Trophoblast cell (in vitro differentiated cells and primary cell): Measurements from ENCODE around the gene TSFM.

Experiments used
- DNase-seq, 2 donors: peaks; one replicate each; pipeline ENCODE4 v3.0.0-alpha.2; 2016
- H2AFZ ChIP-seq: 2 replicates; pipeline ENCODE4 v1.6.1; 2013; ENCODE audit warnings: low read length, moderate library complexity, mild to moderate bottlenecking; ENCODE audit not compliant: insufficient read depth, poor library complexity
- H2AK5ac ChIP-seq: 2 replicates; pipeline ENCODE4 v1.6.1; 2013; ENCODE audit warnings: mild to moderate bottlenecking, low read length
- H2BK120ac ChIP-seq: 2 replicates; pipeline ENCODE4 v1.6.1; 2013; ENCODE audit warnings: low read length, mild to moderate bottlenecking, moderate library complexity; ENCODE audit not compliant: insufficient read depth, poor library complexity
- H2BK12ac ChIP-seq: 2 replicates; pipeline ENCODE4 v1.6.1; 2013; ENCODE audit warnings: mild to moderate bottlenecking, low read length, moderate library complexity
- H2BK5ac ChIP-seq: 2 replicates; pipeline ENCODE4 v1.6.1; 2013; ENCODE audit warnings: low read length, low read depth, moderate library complexity, mild to moderate bottlenecking; ENCODE audit not compliant: poor library complexity
- H3K14ac ChIP-seq: 2 replicates; pipeline ENCODE4 v1.6.1; 2013; ENCODE audit warnings: mild to moderate bottlenecking, low read length
- H3K18ac ChIP-seq: 2 replicates; pipeline ENCODE4 v1.6.1; 2013; ENCODE audit warnings: mild to moderate bottlenecking, low read length
- H3K23ac ChIP-seq: 2 replicates; pipeline ENCODE4 v1.6.1; 2013; ENCODE audit warnings: low read length
- H3K27ac ChIP-seq: 2 replicates; pipeline ENCODE4 v1.5.1; 2013; ENCODE audit warnings: low read depth, mild to moderate bottlenecking, inconsistent platforms, low read length, moderate library complexity
- H3K27me3 ChIP-seq: 2 replicates; pipeline ENCODE4 v1.6.1; 2013; ENCODE audit warnings: inconsistent platforms, mild to moderate bottlenecking, low read length, moderate library complexity; ENCODE audit not compliant: insufficient read depth
- H3K36me3 ChIP-seq, 2 experiments: 1 replicate in 1 of 2; 2 replicates in 1 of 2; pipeline ENCODE4 v1.6.1; 2013; ENCODE audit warnings: low read length in 2 of 2, mild to moderate bottlenecking in 2 of 2, moderate library complexity in 1 of 2; ENCODE audit not compliant: insufficient read depth in 2 of 2, control insufficient read depth in 1 of 2
- H3K4ac ChIP-seq: 2 replicates; pipeline ENCODE4 v1.6.1; 2013; ENCODE audit warnings: low read depth, mild to moderate bottlenecking, low read length, moderate library complexity
- H3K4me1 ChIP-seq, 2 experiments: 1 replicate in 1 of 2; 2 replicates in 1 of 2; pipeline ENCODE4 v1.6.1; 2013; ENCODE audit warnings: low read length in 2 of 2, mild to moderate bottlenecking in 2 of 2, moderate library complexity in 1 of 2; ENCODE audit not compliant: insufficient read depth in 2 of 2, control insufficient read depth in 1 of 2
- H3K4me2 ChIP-seq: 2 replicates; pipeline ENCODE4 v1.6.1; 2013; ENCODE audit warnings: inconsistent platforms, mild to moderate bottlenecking, low read length, moderate library complexity
- H3K4me3 ChIP-seq: 2 replicates; pipeline ENCODE4 v1.5.1; 2013; ENCODE audit warnings: mild to moderate bottlenecking, low read depth, low read length, inconsistent platforms
- H3K79me1 ChIP-seq: one replicate; pipeline ENCODE4 v1.6.1; 2013; ENCODE audit warnings: low read length
- H3K79me2 ChIP-seq: 2 replicates; pipeline ENCODE4 v1.6.1; 2013; ENCODE audit warnings: low read length, mild to moderate bottlenecking; ENCODE audit not compliant: control insufficient read depth, insufficient read depth, poor library complexity
- H3K9ac ChIP-seq: 2 replicates; pipeline ENCODE4 v1.6.1; 2013; ENCODE audit warnings: mild to moderate bottlenecking, low read length
- H3K9me3 ChIP-seq: 2 replicates; pipeline ENCODE4 v1.6.1; 2013; ENCODE audit warnings: low read depth, mild to moderate bottlenecking, control low read depth, inconsistent platforms, low read length; ENCODE audit not compliant: insufficient read depth
- H4K12ac ChIP-seq: 2 replicates; pipeline ENCODE4 v1.6.1; 2013; ENCODE audit warnings: low read depth, mild to moderate bottlenecking, low read length, moderate library complexity
- H4K8ac ChIP-seq: 2 replicates; pipeline ENCODE4 v1.6.1; 2013; ENCODE audit warnings: low read depth, mild to moderate bottlenecking, low read length, moderate library complexity
- H4K91ac ChIP-seq: one replicate; pipeline ENCODE4 v1.6.1; 2013; ENCODE audit warnings: low read depth, mild to moderate bottlenecking, low read length, moderate library complexity
- WGBS: extraction: QIAGEN DNeasy Blood & Tissue Kit; methylation state at CpG from one replicate; pipeline ENCODE4 v1.1.7; 2013; ENCODE audit warnings: missing lambda C conversion rate; ENCODE audit not compliant: insufficient read length, insufficient coverage; ENCODE audit errors: extremely low coverage; 5-methylcytosine and 5-hydroxymethylcytosine counted together

TSFM gene

GRCh38 chr12:57826966-57827365 is 44.4 kb downstream of the TSFM start:
- Histone ChIP-seq H3K4me3 (no peak overlapping the region), H3K27me3 (no peaks in the 10 kb centered on the region), H2BK12ac (no peak overlapping the region), H4K91ac (no peak overlapping the region), H2AFZ (no peak overlapping the region), H3K79me2 (no peaks in the 10 kb centered on the region), H3K27ac (no peak overlapping the region), H3K36me3 (peaks cover 52 to 65% of the 10 kb centered on the region in 2 experiments), H2AK5ac (no peak overlapping the region), H3K79me1 (no peaks in the 10 kb centered on the region), H3K9ac (no peak overlapping the region), H2BK120ac (no peak overlapping the region), H3K4me2 (no peak overlapping the region), H4K8ac (no peak overlapping the region), H4K12ac (no peak overlapping the region), H3K18ac (no peak overlapping the region), H3K4me1 (no peaks in the 10 kb centered on the region), H3K9me3 (peaks cover 3% of the 10 kb centered on the region), H2BK5ac (no peak overlapping the region), H3K4ac (no peak overlapping the region), H3K23ac (no peak overlapping the region), H3K14ac (no peak overlapping the region)
- DNase-seq, result no peak
- WGBS, result no CpG with 5 or more reads among the region's 1 CpG

- no peaks in the 10 kb centered on the region for H3K79me1 ChIP-seq
- no peak overlapping the region for H3K4me2 ChIP-seq
- no peak overlapping the region for H2AFZ ChIP-seq
- H2BK12ac ChIP-seq, result no peak overlapping the region
- no peak overlapping the region for H4K91ac ChIP-seq
- no peak for DNase-seq
- peaks cover 33 to 44% of the 10 kb centered on the region in 2 experiments for H3K36me3 ChIP-seq
- H3K27ac ChIP-seq, result no peak overlapping the region
- no peak overlapping the region for H4K8ac ChIP-seq
- H3K14ac ChIP-seq, result no peak overlapping the region
- H3K79me2 ChIP-seq, result peaks cover 2% of the 10 kb centered on the region
- H3K27me3 ChIP-seq, result no peaks in the 10 kb centered on the region
- peaks cover 0 to 4% of the 10 kb centered on the region in 2 experiments for H3K4me1 ChIP-seq
- no peak overlapping the region for H4K12ac ChIP-seq
- H3K9ac ChIP-seq, result no peak overlapping the region
- peaks cover 3% of the 10 kb centered on the region for H3K9me3 ChIP-seq
- no peak overlapping the region for H3K4ac ChIP-seq
- no peak overlapping the region for H3K18ac ChIP-seq
- no peak overlapping the region for H2BK5ac ChIP-seq
- H3K23ac ChIP-seq, result no peak overlapping the region
- H2BK120ac ChIP-seq, result no peak overlapping the region
- no CpG with 5 or more reads among the region's 10 CpGs for WGBS
- H2AK5ac ChIP-seq, result no peak overlapping the region
- H3K4me3 ChIP-seq, result no peak overlapping the region
These were observed 46.6 kb downstream of the TSFM start for GRCh38 chr12:57829025-57829777.

GRCh38 chr12:57830393-57830792 is 47.8 kb downstream of the TSFM start:
- no peak for DNase-seq
- no peaks in the 10 kb centered on the region for H3K27me3 ChIP-seq
- H3K79me2 ChIP-seq, result peaks cover 2% of the 10 kb centered on the region
- no peak overlapping the region for H2AK5ac ChIP-seq
- H3K14ac ChIP-seq, result no peak overlapping the region
- no peak overlapping the region for H4K12ac ChIP-seq
- no peak overlapping the region for H4K91ac ChIP-seq
- H2BK12ac ChIP-seq, result no peak overlapping the region
- no peak overlapping the region for H3K27ac ChIP-seq
- no peak overlapping the region for H2BK5ac ChIP-seq
- no peak overlapping the region for H3K4ac ChIP-seq
- H2BK120ac ChIP-seq, result no peak overlapping the region
- no peak overlapping the region for H3K9ac ChIP-seq
- WGBS, result no CpG with 5 or more reads among the region's 2 CpGs
- peaks cover 0 to 4% of the 10 kb centered on the region in 2 experiments for H3K4me1 ChIP-seq
- peaks cover 22 to 32% of the 10 kb centered on the region in 2 experiments for H3K36me3 ChIP-seq
- no peak overlapping the region for H2AFZ ChIP-seq
- no peak overlapping the region for H3K23ac ChIP-seq
- no peak overlapping the region for H3K4me3 ChIP-seq
- no peaks in the 10 kb centered on the region for H3K79me1 ChIP-seq
- H3K4me2 ChIP-seq, result no peak overlapping the region
- H4K8ac ChIP-seq, result no peak overlapping the region
- peaks cover 3% of the 10 kb centered on the region for H3K9me3 ChIP-seq
- no peak overlapping the region for H3K18ac ChIP-seq

GRCh38 chr12:57832966-57833365 is 50.4 kb downstream of the TSFM start:
- no peak overlapping the region for H3K4me2 ChIP-seq
- H3K18ac ChIP-seq, result no peak overlapping the region
- H3K27ac ChIP-seq, result no peak overlapping the region
- H3K79me1 ChIP-seq, result no peaks in the 10 kb centered on the region
- H4K8ac ChIP-seq, result no peak overlapping the region
- no peak overlapping the region for H3K4me3 ChIP-seq
- DNase-seq, result no peak
- no peak overlapping the region for H2BK120ac ChIP-seq
- no peak overlapping the region for H3K4ac ChIP-seq
- H3K36me3 ChIP-seq, result peaks cover 3 to 9% of the 10 kb centered on the region in 2 experiments
- peaks cover 1% of the 10 kb centered on the region for H3K9me3 ChIP-seq
- no peak overlapping the region for H2AK5ac ChIP-seq
- no peak overlapping the region for H2BK5ac ChIP-seq
- no peak overlapping the region for H3K14ac ChIP-seq
- no peak overlapping the region for H4K12ac ChIP-seq
- H3K23ac ChIP-seq, result no peak overlapping the region
- no peak overlapping the region for H2BK12ac ChIP-seq
- no peak overlapping the region for H3K9ac ChIP-seq
- peaks cover 4 to 12% of the 10 kb centered on the region in 2 experiments for H3K4me1 ChIP-seq
- no peaks in the 10 kb centered on the region for H3K27me3 ChIP-seq
- H2AFZ ChIP-seq, result no peak overlapping the region
- no peak overlapping the region for H4K91ac ChIP-seq
- H3K79me2 ChIP-seq, result peaks cover 5% of the 10 kb centered on the region
- no CpG with 5 or more reads among the region's 10 CpGs for WGBS
